Progenitor cell of endocrine pancreas (in vitro differentiated cells): ENCODE data around the gene ZSWIM3. TPM values are rescaled to one million over a fixed set of nuclear protein-coding genes. Genes with fewer than 3 reads are reported as not detected.
A peak's percentile ranks its signal among the peaks of the same experiment; 100 is the strongest.

Experiments
- DNase-seq: peaks from one replicate; pipeline ENCODE4 v3.0.0; 2021; ENCODE audit warnings: low spot score; ENCODE audit not compliant: unreplicated experiment
- H3K27ac Mint-ChIP-seq: 2 replicates; pipeline ENCODE4 v1.8.0; 2021; ENCODE audit warnings: mild to moderate bottlenecking, moderate library complexity, mixed read lengths
- H3K27me3 Mint-ChIP-seq: 2 replicates; pipeline ENCODE4 v1.8.0; 2021; ENCODE audit warnings: mixed read lengths
- H3K36me3 Mint-ChIP-seq: 2 replicates; pipeline ENCODE4 v1.8.0; 2022; ENCODE audit warnings: mixed read lengths; ENCODE audit not compliant: insufficient read depth
- H3K4me1 Mint-ChIP-seq: 2 replicates; pipeline ENCODE4 v1.8.0; 2021; ENCODE audit warnings: low read depth, mixed read lengths
- H3K4me3 Mint-ChIP-seq: 2 replicates; pipeline ENCODE4 v1.8.0; 2021; ENCODE audit warnings: low read depth, mild to moderate bottlenecking, moderate library complexity, mixed read lengths
- H3K9me3 Mint-ChIP-seq: 2 replicates; pipeline ENCODE4 v1.8.0; 2021; ENCODE audit warnings: low read depth, mixed read lengths
- CTCF ChIP-seq: fragments of 200-600 bp; sonication (generic); IDR thresholded peaks from one replicate; pipeline ENCODE4 v1.5.0; 2021; ENCODE audit warnings: antibody characterized with exemption, mild to moderate bottlenecking; ENCODE audit not compliant: unreplicated experiment
- total RNA-seq: library from RNA; stranded (reverse); gene quantifications from 2 replicates; pipeline ENCODE4 v1.2.1, GENCODE V29; 2021

ZSWIM3 gene
- total RNA-seq, 1 donor from 2014 or later, result 7.9 TPM

- DNase-seq, result peak; percentile 59
- no peak for TF ChIP-seq CTCF
- H3K36me3 Mint-ChIP-seq, result peaks cover 2% of the 10 kb centered on the region
- H3K4me3 Mint-ChIP-seq, result peak within 1 kb of the TSS; percentile 68
- peaks cover 3% of the 10 kb centered on the region for H3K27me3 Mint-ChIP-seq
- peaks cover 4% of the 10 kb centered on the region for H3K4me1 Mint-ChIP-seq
- H3K9me3 Mint-ChIP-seq, result no peaks in the 10 kb centered on the region
- peak within 1 kb of the TSS; percentile 86 for H3K27ac Mint-ChIP-seq
These were observed 24.2 kb upstream of the ZSWIM3 start, which contains the start of gene SNX21 for GRCh38 chr20:45833030-45833882. Gene SNX21, plus strand, starts transcription at chr20:45833799. Its CDS starts 121 bp downstream, at chr20:45833920.

- Mint-ChIP-seq H3K4me1 (peaks cover 4% of the 10 kb centered on the region), H3K27me3 (peaks cover 3% of the 10 kb centered on the region), H3K27ac (no peak overlapping the region), H3K36me3 (peaks cover 3% of the 10 kb centered on the region), H3K9me3 (no peaks in the 10 kb centered on the region), H3K4me3 (peak overlapping the region; percentile 68)
- DNase-seq, result peak; percentile 64
- no peak for TF ChIP-seq CTCF
These were observed 23.3 kb upstream of the ZSWIM3 start for GRCh38 chr20:45833883-45834796.

- H3K4me3 Mint-ChIP-seq, result peak overlapping the region; percentile 68
- peaks cover 4% of the 10 kb centered on the region for H3K4me1 Mint-ChIP-seq
- peaks cover 3% of the 10 kb centered on the region for H3K36me3 Mint-ChIP-seq
- DNase-seq, result no peak
- peaks cover 3% of the 10 kb centered on the region for H3K27me3 Mint-ChIP-seq
- no peak for TF ChIP-seq CTCF
- no peaks in the 10 kb centered on the region for H3K9me3 Mint-ChIP-seq
- no peak overlapping the region for H3K27ac Mint-ChIP-seq
These were observed 22.6 kb upstream of the ZSWIM3 start for GRCh38 chr20:45834797-45835161.

DNA sequence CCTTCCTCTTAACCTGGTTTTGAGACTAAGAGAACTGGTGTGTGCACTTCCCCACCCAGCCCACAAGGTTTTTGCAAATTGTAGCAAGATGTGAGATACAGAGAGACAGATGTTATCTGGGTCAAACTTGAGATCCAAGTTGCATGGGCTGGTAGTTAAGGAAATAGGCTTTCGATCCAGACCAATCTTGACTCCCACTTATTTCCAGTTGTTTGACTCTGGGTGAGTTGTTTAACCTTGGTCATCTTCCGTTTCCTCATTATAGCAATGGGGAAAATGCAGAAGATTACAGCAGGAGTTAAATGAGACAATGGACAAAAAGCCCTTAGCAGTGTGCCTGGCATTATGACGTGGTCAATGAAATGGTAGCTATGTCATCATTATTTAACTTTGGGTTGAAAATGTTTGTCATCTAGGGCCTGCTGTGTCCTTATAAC lies 22.1 kb upstream of the ZSWIM3 start:
- H3K27ac Mint-ChIP-seq, result no peak overlapping the region
- TF ChIP-seq CTCF, result no peak
- H3K4me1 Mint-ChIP-seq, result peaks cover 4% of the 10 kb centered on the region
- no peaks in the 10 kb centered on the region for H3K9me3 Mint-ChIP-seq
- DNase-seq, result no peak
- H3K27me3 Mint-ChIP-seq, result peaks cover 1% of the 10 kb centered on the region
- H3K4me3 Mint-ChIP-seq, result no peak overlapping the region
- H3K36me3 Mint-ChIP-seq, result peaks cover 3% of the 10 kb centered on the region

GRCh38 chr20:45835825-45836224 lies 21.6 kb upstream of the ZSWIM3 start:
- Mint-ChIP-seq H3K4me1 (peaks cover 4% of the 10 kb centered on the region), H3K9me3 (no peaks in the 10 kb centered on the region), H3K27ac (no peak overlapping the region)

More at GRCh38 chr20:45835825-45836224, 21.6 kb upstream of the ZSWIM3 start:
- H3K27me3 Mint-ChIP-seq, result no peaks in the 10 kb centered on the region
- no peak for DNase-seq
- peaks cover 3% of the 10 kb centered on the region for H3K36me3 Mint-ChIP-seq
- no peak overlapping the region for H3K4me3 Mint-ChIP-seq
- TF ChIP-seq CTCF, result no peak
